ENCODE data around the gene INPP5A. TPM values are rescaled to one million over a fixed set of nuclear protein-coding genes. Genes with fewer than 3 reads are reported as not detected.

INPP5A gene
- total and polyA plus RNA-seq, 10 of the 15 experiments (the other 5 are each of a cell fraction or from before 2014, with no cell fraction given) = 0.52 to 15.0 (median 6.3) TPM

- in situ Hi-C loops (cut with MboI) = no loop called here
- no peak for TF ChIP-seq CEBPB (IDR thresholded peaks at IDR 0.05; ENCODE audit: borderline replicate concordance in 1 of 2, low read depth in 2 of 2, low read length in 2 of 2)
- TF ChIP-seq CHD1 (IDR thresholded peaks at IDR 0.05; ENCODE audit: low read depth, low read length) = no peak
- no peak for TF ChIP-seq FOS (IDR thresholded peaks at IDR 0.05; ENCODE audit: borderline replicate concordance, extremely low read depth, insufficient read length)
- no peak for TF ChIP-seq ZNF384 (IDR thresholded peaks at IDR 0.05; ENCODE audit: borderline replicate concordance, low read depth, low read length)
- TF ChIP-seq SMARCA5 (IDR thresholded peaks at IDR 0.05) = no peak
- no peak for TF ChIP-seq DPF2 (IDR thresholded peaks at IDR 0.05)
- TF ChIP-seq ZBTB40 (IDR thresholded peaks at IDR 0.05; ENCODE audit: borderline replicate concordance) = no peak
- TF ChIP-seq SUZ12 (IDR thresholded peaks at IDR 0.05; ENCODE audit: unreplicated experiment) = no peak
- TF ChIP-seq SMC3 (IDR thresholded peaks at IDR 0.05; ENCODE audit: borderline replicate concordance, low read length) = no peak
- no peak for TF ChIP-seq POLR2AphosphoS2 (IDR thresholded peaks at IDR 0.05; ENCODE audit: low read depth, low read length)
- no peak for TF ChIP-seq HCFC1 (IDR thresholded peaks at IDR 0.05; ENCODE audit: low read length)
- no peak for TF ChIP-seq IRF4 (IDR thresholded peaks at IDR 0.05; ENCODE audit: low read depth, low read length)
- no peak for TF ChIP-seq ZZZ3 (IDR thresholded peaks at IDR 0.05; ENCODE audit: control insufficient read depth, insufficient read length, low read depth)
- no peak for TF ChIP-seq SREBF1 (IDR thresholded peaks at IDR 0.05; ENCODE audit: low read length)
- TF ChIP-seq CHD4 (IDR thresholded peaks at IDR 0.05) = no peak
- no peak for TF ChIP-seq ZBTB33 (IDR thresholded peaks at IDR 0.05)
- TF ChIP-seq ZNF622 (IDR thresholded peaks at IDR 0.05) = no peak
- TF ChIP-seq SREBF2 (IDR thresholded peaks at IDR 0.05; ENCODE audit: low read length) = no peak
- no peak for TF ChIP-seq PML (IDR thresholded peaks at IDR 0.05; ENCODE audit: low read length)
Measured at GRCh38 chr10:132733926-132734325, 196.3 kb downstream of the INPP5A start.

More at GRCh38 chr10:132733926-132734325, 196.3 kb downstream of the INPP5A start:
- no peaks in the 10 kb centered on the region for H3K27me3 ChIP-seq (replicated peaks in 1 of 2; ENCODE audit: control insufficient read depth in 2 of 2, insufficient read depth in 2 of 2, low read length in 1 of 2)
- no TSS peak for BruUV-seq (replicated peaks)
- intact Hi-C loops (cut with micrococcal nuclease; ENCODE audit: unreplicated experiment) = no loop called here
- no peak overlapping the region for H3K27ac ChIP-seq (ENCODE audit: control insufficient read depth, insufficient read depth)
- ChIA-PET RAD21 (ENCODE audit: unreplicated experiment) (no interaction called here), POLR2A (no interaction called here), CTCF (no interaction called here), SMC1A (ENCODE audit: uncharacterized antibody, unreplicated experiment) (no interaction called here)
- H3K36me3 ChIP-seq (ENCODE audit: control insufficient read depth in 2 of 2, insufficient read depth in 2 of 2, low read length in 1 of 2) = no peaks in the 10 kb centered on the region; a peak in 2 of 4 replicates
- no peaks in the 10 kb centered on the region for H4K20me1 ChIP-seq (ENCODE audit: control insufficient read depth, insufficient read depth)
- H3K4me2 ChIP-seq (ENCODE audit: control insufficient read depth, insufficient read depth) = no peak overlapping the region
- H3K79me2 ChIP-seq (ENCODE audit: control insufficient read depth, insufficient read depth, low read length) = no peaks in the 10 kb centered on the region
- H2AFZ ChIP-seq (ENCODE audit: control insufficient read depth, low read depth, low read length) = no peak overlapping the region
- no peaks in the 10 kb centered on the region for H3K9me3 ChIP-seq (replicated peaks; ENCODE audit: control insufficient read depth, insufficient read depth, low read length)
- ATAC-seq = no peak
- H3K9ac ChIP-seq (ENCODE audit: control insufficient read depth, insufficient read depth, low read length) = no peak overlapping the region
- no peaks in the 10 kb centered on the region for H3K4me1 ChIP-seq (ENCODE audit: control insufficient read depth, insufficient read depth, low read length)
- H3K4me3 ChIP-seq = no peak overlapping the region
- WGBS (ENCODE audit: insufficient coverage, insufficient replicate concordance, low lambda C conversion rate, missing lambda C conversion rate) = 91% methylated on average over 19 of the region's 19 CpGs
- no peak for FAIRE-seq
- no peak for DNase-seq (ENCODE audit: low read depth, low spot score)

Measured in GM12878 (cell line).